DMS53 (cell line): ENCODE data around the gene TMEM179.

Source experiments
- DNase-seq: peaks from one replicate; lab custom pipeline; 2025; lab: John Stamatoyannopoulos, UW

Gene TMEM179

GRCh38 chr14:104586832-104587620 is 17.5 kb downstream of the TMEM179 start:
- DNase-seq, result peak; percentile 10

DNA sequence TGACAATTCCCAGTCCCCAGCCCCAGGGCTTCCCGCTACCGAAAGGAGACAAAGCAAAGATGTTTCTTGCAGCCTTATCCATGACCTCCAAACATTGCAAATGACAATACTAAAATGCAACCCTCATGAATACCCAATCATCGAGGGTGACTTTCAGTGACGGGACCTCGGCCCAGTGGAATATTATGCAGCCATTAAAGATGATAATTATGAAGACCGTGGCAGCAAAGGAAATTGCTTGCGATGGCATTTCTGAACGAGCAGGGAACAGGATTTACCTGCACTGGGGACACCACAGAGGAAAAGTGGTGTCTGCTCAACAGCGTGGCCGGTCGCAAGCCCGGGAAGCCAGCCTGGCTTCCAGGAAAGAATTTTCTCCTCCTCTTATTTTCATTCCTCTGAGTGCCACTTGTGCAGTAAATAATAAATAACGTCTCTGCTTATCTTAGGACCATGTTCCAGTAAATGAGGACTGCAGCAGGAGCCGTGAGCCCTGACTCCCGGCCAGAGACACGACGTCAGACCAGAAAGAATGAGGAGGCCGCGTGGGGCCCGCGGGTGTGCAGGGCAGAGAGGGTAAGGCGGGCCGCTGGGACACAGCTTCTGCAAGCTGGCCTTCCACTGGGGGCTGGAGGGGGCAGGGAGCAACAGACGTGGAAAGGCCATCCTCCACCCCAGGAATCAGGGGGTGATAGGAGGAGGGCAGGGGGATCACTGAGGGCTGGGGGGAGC is 18.4 kb downstream of the TMEM179 start:
- no peak for DNase-seq

- DNase-seq, result no peak
Observed at GRCh38 chr14:104584557-104584956, 20.0 kb downstream of the TMEM179 start.

GRCh38 chr14:104583424-104584306 is 20.9 kb downstream of the TMEM179 start:
- no peak for DNase-seq

DNA sequence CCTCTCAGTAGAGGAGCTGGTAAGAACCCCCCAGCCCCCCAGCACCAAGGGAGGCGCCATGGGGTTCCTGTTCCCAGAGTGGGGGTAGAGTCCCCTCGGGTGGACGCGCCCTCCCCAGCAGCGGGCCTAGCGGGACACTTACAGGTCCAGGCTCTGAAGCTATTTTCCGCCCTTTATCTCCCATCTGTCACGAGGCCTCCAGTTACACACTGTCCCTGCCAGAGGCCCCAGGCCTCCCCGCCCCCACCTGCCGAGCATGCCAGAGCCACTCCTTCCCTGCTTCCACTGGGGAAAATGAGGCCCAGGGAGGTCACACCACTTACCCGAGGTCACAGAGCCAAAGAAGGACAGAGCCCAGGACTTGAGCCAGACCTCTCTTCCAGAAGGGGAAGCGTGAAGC is 21.9 kb downstream of the TMEM179 start:
- DNase-seq, result no peak

GRCh38 chr14:104582005-104582404 is 22.6 kb downstream of the TMEM179 start:
- DNase-seq, result no peak

GRCh38 chr14:104581521-104581920 is 23.1 kb downstream of the TMEM179 start:
- DNase-seq, result no peak

GRCh38 chr14:104580961-104581360 is 23.6 kb downstream of the TMEM179 start:
- no peak for DNase-seq

GRCh38 chr14:104579939-104580338 is 24.6 kb downstream of the TMEM179 start:
- DNase-seq, result peak; percentile 9

DNA sequence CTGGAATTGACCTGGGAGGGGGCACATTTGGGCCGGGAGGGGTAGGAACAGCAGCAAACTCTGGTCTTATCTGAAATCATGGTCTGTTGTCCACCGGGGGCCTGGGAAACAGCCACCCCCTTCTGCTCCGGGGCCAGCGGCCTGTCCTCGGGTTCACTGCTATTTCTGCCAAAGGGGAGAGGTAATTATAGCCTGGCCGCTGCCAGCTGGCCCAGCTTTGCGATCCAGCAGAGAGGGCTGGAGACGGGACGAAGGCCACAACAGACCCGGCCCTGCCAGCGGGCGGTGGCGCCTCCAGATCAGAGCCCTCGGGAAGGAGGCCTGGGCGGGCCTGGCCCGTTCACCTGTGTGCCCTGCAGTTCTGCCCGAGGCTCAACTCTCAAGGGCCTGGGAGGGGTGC is 25.1 kb downstream of the TMEM179 start, which contains the start of gene C14orf180:
C14orf180 (plus strand) TSS at position 258 of the 400 bp plus-strand sequence. CDS start 6,667 bp downstream, outside the sequence.
- no peak for DNase-seq

DNA sequence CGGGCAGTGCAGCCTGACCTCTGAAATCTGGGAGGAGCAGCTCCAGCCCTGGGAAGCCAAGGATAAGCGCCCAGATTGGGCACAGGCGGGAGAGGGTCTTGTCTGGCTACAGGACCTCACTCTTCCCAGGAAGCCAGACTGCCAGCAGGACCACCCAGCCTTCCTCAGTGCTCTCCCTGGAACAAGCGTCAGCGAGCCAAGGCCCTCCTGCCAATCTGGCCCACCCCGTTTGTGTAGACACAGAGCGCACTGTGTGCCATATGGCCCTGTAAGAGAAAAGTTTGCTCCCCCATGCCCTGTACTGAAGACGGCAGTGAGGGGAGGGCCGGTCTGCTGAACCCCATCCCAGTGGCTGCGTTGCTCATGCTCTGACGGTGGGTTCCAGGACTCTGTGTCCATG is 26.3 kb downstream of the TMEM179 start:
- DNase-seq, result no peak

- DNase-seq, result no peak
Observed at GRCh38 chr14:104577847-104578301, 26.7 kb downstream of the TMEM179 start.

DNA sequence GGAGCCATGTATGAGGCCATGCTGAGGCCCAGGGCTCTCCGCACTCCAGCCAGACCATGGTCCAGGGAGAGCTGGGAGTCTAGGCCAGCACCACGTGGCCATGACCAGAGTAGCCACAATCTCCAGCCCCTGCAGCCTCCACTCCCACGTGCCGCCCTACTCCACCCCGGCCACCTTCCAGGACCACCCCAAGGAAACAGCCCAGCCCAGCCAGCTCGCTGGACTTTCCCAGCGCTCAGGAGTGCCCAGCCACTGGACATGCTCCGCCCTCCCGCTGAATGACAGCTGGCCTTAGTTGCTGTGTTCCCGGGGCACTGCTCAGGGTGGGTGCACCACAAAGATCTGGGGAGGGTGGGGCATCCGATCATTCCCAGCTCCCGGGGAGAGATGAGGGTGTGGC is 27.1 kb downstream of the TMEM179 start:
- no peak for DNase-seq

GRCh38 chr14:104576970-104577332 is 27.6 kb downstream of the TMEM179 start:
- no peak for DNase-seq

- DNase-seq, result no peak
Observed at GRCh38 chr14:104576232-104576969, 28.2 kb downstream of the TMEM179 start.

DNA sequence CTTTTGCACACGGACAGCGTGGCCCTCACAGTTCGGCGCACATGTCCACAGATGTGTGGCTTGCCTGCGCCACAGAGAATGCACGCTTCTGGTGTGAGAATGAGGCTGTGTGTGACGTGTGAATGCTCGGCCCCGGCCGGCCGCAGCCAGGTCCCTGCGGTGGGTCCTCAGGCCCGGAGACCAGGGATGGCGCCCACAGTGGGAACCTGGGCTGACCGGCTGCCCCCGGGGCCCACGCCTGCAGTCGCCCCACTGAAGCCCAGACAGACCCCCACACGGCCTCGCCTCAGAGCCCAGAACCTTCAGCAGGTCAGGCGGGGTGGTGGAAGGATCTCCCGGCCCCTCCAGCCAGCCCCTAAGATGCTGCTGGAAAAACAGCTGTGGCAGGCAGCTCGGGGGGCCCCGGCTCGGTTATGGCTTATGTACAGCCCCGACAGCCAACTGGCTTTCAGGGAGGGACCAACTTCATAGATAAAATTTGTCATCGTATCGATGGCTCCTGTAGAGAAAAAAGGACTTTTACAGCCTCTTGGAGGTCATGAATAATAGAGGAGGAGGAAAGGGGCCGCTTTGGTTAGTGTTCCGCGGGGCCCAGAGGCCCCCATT is 29.5 kb downstream of the TMEM179 start:
- DNase-seq, result no peak

DNA sequence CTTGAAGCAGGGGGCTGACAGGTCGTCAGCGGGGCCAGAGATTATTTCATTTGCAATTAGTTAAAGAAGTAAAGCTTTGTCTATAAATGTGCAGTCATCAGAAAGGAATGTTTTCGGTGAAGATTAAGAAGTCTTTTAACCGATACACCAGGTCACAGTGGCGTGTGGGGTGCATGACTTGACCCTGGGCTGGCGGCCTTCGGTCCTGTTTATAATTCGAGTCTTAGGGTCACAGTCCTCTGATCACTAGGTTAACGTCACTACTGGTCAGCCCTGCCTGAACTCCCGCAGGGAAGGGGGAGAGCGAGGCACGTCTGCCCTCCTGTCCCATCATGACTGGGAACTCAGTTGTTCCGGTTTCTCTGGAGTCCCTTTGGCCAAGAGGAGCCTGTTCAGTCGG is 30.0 kb downstream of the TMEM179 start:
- no peak for DNase-seq

DNA sequence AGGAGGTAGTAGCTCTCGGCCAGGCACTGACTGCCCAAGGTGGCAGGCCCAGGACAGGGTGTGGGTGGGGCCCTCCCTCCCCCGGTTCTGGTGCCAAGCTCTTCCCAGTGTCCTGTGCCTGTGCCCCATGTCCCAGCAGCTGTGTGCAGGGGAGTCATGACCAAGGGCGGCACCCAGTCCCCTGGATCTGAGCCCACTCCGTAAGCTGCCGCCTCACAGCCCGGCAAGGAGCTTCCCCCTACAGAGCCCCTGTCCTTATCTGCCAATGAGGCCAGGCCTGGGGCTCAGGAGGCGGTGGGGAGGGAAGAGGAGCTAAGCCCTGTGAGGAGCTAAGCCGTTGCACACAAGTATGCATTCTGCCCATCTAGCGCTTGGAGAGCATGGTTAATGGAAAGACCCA is 30.6 kb downstream of the TMEM179 start:
- no peak for DNase-seq

GRCh38 chr14:104572668-104573067 is 31.9 kb downstream of the TMEM179 start:
- DNase-seq, result no peak

DNA sequence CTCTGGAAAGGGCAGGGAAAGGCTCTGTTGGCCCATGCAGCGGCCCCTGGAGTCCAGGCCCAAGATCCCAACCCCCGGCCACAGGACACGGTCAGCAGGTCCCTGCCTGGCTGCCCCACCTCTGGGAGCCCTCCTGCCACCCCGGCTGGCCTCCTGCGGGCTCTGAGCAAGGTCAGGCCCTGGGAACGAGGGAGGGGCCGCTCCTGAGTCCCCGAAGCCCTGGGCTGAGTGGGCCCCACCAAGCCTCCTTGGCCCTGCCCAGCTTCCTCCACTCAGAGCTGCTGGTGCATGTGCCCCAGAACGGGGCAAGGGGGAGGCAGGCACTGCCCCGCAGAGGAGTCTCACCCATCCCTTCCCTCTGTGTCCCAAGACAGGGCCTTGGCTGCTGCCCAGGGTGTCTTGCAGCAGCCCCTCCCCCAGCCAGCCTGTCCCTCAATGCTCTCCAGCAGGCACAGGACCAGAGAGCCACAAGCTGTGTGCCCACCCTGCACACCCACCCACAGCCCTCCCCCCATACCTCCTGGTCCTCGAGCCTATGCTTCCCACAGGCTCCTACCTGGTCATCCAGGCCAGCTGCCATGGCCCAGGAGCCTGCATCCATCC is 32.4 kb downstream of the TMEM179 start:
- no peak for DNase-seq

DNA sequence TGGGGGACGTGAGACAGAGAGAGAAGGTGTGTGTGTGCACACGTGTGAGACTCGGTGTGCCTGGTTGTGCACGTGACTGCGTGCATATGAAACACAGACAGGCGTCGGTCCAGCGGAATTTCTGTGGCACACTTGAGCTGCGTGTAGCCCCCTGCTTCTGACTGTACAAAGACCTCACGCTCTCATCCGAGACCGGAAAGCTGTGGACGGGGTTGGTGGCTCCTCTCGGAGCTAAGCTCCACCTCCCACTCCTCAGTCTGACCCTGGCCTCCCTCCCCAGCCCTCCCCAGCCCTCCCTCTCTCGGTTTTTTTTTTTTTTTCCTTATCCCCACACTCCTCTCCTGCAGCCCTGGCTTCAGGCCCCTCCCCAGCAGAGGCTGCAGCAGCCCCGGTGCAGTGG is 33.3 kb downstream of the TMEM179 start:
- no peak for DNase-seq
